Fibroblast of gingiva (primary cell): ENCODE measurements around the gene DLGAP1.

Source experiments
- DNase-seq: peaks from one replicate; pipeline ENCODE4 v3.0.0-alpha.2; 2011; ENCODE audit warnings: low read depth

The DLGAP1 gene

GRCh38 chr18:3690764-3691066 is 764.4 kb downstream of the DLGAP1 start:
- no peak for DNase-seq

GRCh38 chr18:3689986-3690763 is 764.9 kb downstream of the DLGAP1 start:
- DNase-seq = no peak

- DNase-seq = no peak
Observed at GRCh38 chr18:3689091-3689490, 766.0 kb downstream of the DLGAP1 start.

GRCh38 chr18:3688690-3689089 is 766.4 kb downstream of the DLGAP1 start:
- DNase-seq = peak; percentile 94

GRCh38 chr18:3683483-3683882 is 771.6 kb downstream of the DLGAP1 start:
- DNase-seq = no peak

GRCh38 chr18:3682061-3682460 is 773.0 kb downstream of the DLGAP1 start:
- DNase-seq = no peak

GRCh38 chr18:3679241-3679640 is 775.9 kb downstream of the DLGAP1 start:
- no peak for DNase-seq

- DNase-seq = no peak
Observed at GRCh38 chr18:3675994-3676393, 779.1 kb downstream of the DLGAP1 start.

- DNase-seq = no peak
Observed at GRCh38 chr18:3675446-3675845, 779.7 kb downstream of the DLGAP1 start.

- no peak for DNase-seq
Observed at GRCh38 chr18:3671176-3671575, 783.9 kb downstream of the DLGAP1 start.

GRCh38 chr18:3669376-3669775 is 785.7 kb downstream of the DLGAP1 start:
- no peak for DNase-seq

- DNase-seq = no peak
Observed at GRCh38 chr18:3667255-3668137, 787.6 kb downstream of the DLGAP1 start.

- DNase-seq = no peak
Observed at GRCh38 chr18:3666526-3667254, 788.4 kb downstream of the DLGAP1 start.

GRCh38 chr18:3665780-3666525 is 789.2 kb downstream of the DLGAP1 start:
- DNase-seq = peak; percentile 80

- DNase-seq = no peak
Observed at GRCh38 chr18:3665204-3665603, 789.9 kb downstream of the DLGAP1 start.

- no peak for DNase-seq
Observed at GRCh38 chr18:3664563-3665178, 790.4 kb downstream of the DLGAP1 start.

GRCh38 chr18:3663870-3664512 is 791.1 kb downstream of the DLGAP1 start:
- DNase-seq = no peak

GRCh38 chr18:3661989-3662388 is 793.1 kb downstream of the DLGAP1 start:
- DNase-seq = no peak

GRCh38 chr18:3660739-3661515 is 794.2 kb downstream of the DLGAP1 start:
- DNase-seq = no peak

- no peak for DNase-seq
Observed at GRCh38 chr18:3658529-3658928, 796.6 kb downstream of the DLGAP1 start.
